ENCODE data around the gene SMAD6. TPM values are rescaled to one million over a fixed set of nuclear protein-coding genes. Genes with fewer than 3 reads are reported as not detected.

Gene SMAD6
- total RNA-seq, 4 donors from 2014 or later, result 9.2 to 68.8 (median 12.4) TPM

GRCh38 chr15:66743204-66743603 lies 41.2 kb downstream of the SMAD6 start:
- no peak for TF ChIP-seq CTCF (IDR thresholded peaks at IDR 0.05; ENCODE audit: low read depth)

GRCh38 chr15:66743703-66744536 lies 41.9 kb downstream of the SMAD6 start:
- TF ChIP-seq CTCF (IDR thresholded peaks at IDR 0.05; ENCODE audit: low read depth), result no peak

GRCh38 chr15:66744610-66745279 lies 42.7 kb downstream of the SMAD6 start:
- no peak for TF ChIP-seq CTCF (IDR thresholded peaks at IDR 0.05; ENCODE audit: low read depth)

DNA sequence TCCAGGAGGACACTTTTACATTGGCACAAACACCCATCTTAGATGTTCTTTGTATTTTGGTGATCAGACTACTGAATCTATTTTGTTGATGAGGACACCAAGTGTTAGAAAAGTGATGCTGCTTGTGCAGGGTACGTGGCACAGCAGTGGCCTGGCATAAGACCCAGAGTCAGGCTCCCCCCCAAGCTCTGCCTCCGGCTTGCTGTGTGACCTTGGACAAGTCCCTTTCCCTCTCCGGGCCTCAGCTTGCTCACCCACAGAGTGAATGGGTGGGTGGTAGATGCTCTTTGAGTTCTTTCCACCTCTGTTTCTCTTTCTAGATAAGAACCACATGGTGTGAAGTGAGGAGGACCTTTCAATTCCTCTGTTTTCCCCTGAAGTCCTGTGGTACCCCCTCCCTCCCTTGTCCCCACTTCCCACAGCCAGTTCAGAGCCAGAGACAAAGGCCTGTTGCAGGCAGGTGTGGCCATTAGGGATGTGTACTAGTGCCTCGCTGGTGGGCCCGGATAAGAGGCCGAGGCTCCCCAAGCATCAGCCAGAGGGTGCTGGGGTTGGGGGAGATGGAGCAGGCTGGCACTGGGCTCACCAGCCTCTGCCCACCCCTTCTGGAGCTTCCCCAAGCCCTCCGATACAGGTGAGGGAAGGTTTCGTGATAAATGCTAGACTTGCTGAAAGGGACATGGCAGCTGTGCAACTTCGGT lies 43.6 kb downstream of the SMAD6 start:
- TF ChIP-seq CTCF (IDR thresholded peaks at IDR 0.05; ENCODE audit: low read depth), result no peak

DNA sequence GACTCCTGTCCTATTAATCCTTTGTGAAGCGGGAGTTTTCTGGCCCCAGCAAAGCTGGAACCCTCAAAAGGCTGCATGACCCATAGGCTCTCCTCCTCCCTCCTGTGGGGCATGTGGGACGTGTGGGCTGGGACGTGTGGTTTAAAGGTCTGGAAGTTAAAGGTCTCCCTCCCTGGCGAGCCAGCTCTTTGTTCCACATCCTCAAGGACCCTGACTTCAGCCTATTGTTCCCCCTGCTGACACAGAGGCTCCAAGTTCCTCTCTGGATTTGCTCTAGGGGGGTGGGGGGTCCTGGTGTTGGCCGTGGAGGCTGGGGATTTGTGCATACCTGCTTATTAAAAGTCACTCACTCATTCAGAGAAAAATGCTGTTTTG lies 44.2 kb downstream of the SMAD6 start:
- TF ChIP-seq CTCF (IDR thresholded peaks at IDR 0.05; ENCODE audit: low read depth), result no peak

DNA sequence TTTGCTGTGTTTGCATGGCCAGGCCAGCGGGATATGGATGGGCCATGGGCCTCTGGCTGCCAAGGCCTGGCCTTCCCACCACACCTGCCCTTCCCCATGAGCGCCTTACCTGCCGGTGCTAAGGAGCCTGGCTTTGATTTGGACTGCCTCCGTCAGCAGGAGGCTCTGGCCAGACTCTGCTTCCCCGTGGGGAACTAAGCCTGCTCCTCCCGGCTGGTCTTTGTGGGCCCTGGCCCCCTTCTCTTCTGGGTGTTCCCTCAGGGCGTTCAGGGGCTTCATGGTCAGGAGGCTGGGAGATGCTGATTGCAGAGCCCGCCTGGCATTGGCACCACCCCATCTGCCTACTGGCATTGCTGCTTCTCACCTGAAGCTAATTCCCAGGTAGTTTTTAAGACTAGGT lies 45.2 kb downstream of the SMAD6 start:
- TF ChIP-seq CTCF (IDR thresholded peaks at IDR 0.05; ENCODE audit: low read depth), result no peak
